Progenitor cell of endocrine pancreas (in vitro differentiated cells): ENCODE data around the gene ERAL1. TPM values are rescaled to one million over a fixed set of nuclear protein-coding genes. Genes with fewer than 3 reads are reported as not detected.

Source experiments
- DNase-seq: peaks from one replicate; pipeline ENCODE4 v3.0.0; 2021; ENCODE audit warnings: low spot score; ENCODE audit not compliant: unreplicated experiment
- H3K27ac Mint-ChIP-seq: 2 replicates; pipeline ENCODE4 v1.8.0; 2021; ENCODE audit warnings: mild to moderate bottlenecking, moderate library complexity, mixed read lengths
- H3K27me3 Mint-ChIP-seq: 2 replicates; pipeline ENCODE4 v1.8.0; 2021; ENCODE audit warnings: mixed read lengths
- H3K36me3 Mint-ChIP-seq: 2 replicates; pipeline ENCODE4 v1.8.0; 2022; ENCODE audit warnings: mixed read lengths; ENCODE audit not compliant: insufficient read depth
- H3K4me1 Mint-ChIP-seq: 2 replicates; pipeline ENCODE4 v1.8.0; 2021; ENCODE audit warnings: low read depth, mixed read lengths
- H3K4me3 Mint-ChIP-seq: 2 replicates; pipeline ENCODE4 v1.8.0; 2021; ENCODE audit warnings: low read depth, mild to moderate bottlenecking, moderate library complexity, mixed read lengths
- H3K9me3 Mint-ChIP-seq: 2 replicates; pipeline ENCODE4 v1.8.0; 2021; ENCODE audit warnings: low read depth, mixed read lengths
- CTCF ChIP-seq: fragments of 200-600 bp; sonication (generic); IDR thresholded peaks from one replicate; pipeline ENCODE4 v1.5.0; 2021; ENCODE audit warnings: antibody characterized with exemption, mild to moderate bottlenecking; ENCODE audit not compliant: unreplicated experiment
- total RNA-seq: library from RNA; stranded (reverse); gene quantifications from 2 replicates; pipeline ENCODE4 v1.2.1, GENCODE V29; 2021

Gene ERAL1
- total RNA-seq, 1 donor from 2014 or later, result 49.2 TPM

- peak overlapping the region; percentile 99 for H3K27ac Mint-ChIP-seq
- H3K4me1 Mint-ChIP-seq, result peaks cover 29% of the 10 kb centered on the region
- H3K9me3 Mint-ChIP-seq, result no peaks in the 10 kb centered on the region
Measured at GRCh38 chr17:28812748-28813377, 42.0 kb upstream of the ERAL1 start.

GRCh38 chr17:28816540-28816939, 38.3 kb upstream of the ERAL1 start:
- no peak for DNase-seq
- peaks cover 4% of the 10 kb centered on the region for H3K4me1 Mint-ChIP-seq
- no peaks in the 10 kb centered on the region for H3K27me3 Mint-ChIP-seq
- H3K9me3 Mint-ChIP-seq, result no peaks in the 10 kb centered on the region
- H3K36me3 Mint-ChIP-seq, result no peaks in the 10 kb centered on the region
- H3K4me3 Mint-ChIP-seq, result no peak overlapping the region
- H3K27ac Mint-ChIP-seq, result peak overlapping the region; percentile 52
- TF ChIP-seq CTCF, result no peak

More at GRCh38 chr17:28812748-28813377, 42.0 kb upstream of the ERAL1 start:
- H3K36me3 Mint-ChIP-seq, result no peaks in the 10 kb centered on the region
- TF ChIP-seq CTCF, result no peak
- no peak for DNase-seq
- no peaks in the 10 kb centered on the region for H3K27me3 Mint-ChIP-seq
- peak overlapping the region; percentile 80 for H3K4me3 Mint-ChIP-seq

GRCh38 chr17:28818819-28819221, 36.0 kb upstream of the ERAL1 start:
- Mint-ChIP-seq H3K27me3 (no peaks in the 10 kb centered on the region), H3K4me3 (no peak overlapping the region), H3K9me3 (no peaks in the 10 kb centered on the region), H3K4me1 (no peaks in the 10 kb centered on the region), H3K27ac (peak overlapping the region; percentile 35), H3K36me3 (no peaks in the 10 kb centered on the region)
- TF ChIP-seq CTCF, result no peak
- no peak for DNase-seq

GRCh38 chr17:28819582-28819981, 35.2 kb upstream of the ERAL1 start:
- Mint-ChIP-seq H3K27ac (no peak overlapping the region), H3K4me1 (no peaks in the 10 kb centered on the region), H3K36me3 (no peaks in the 10 kb centered on the region), H3K27me3 (no peaks in the 10 kb centered on the region), H3K9me3 (no peaks in the 10 kb centered on the region), H3K4me3 (no peak overlapping the region)
- no peak for DNase-seq
- TF ChIP-seq CTCF, result no peak

- DNase-seq, result no peak
- peaks cover 11% of the 10 kb centered on the region for H3K36me3 Mint-ChIP-seq
- H3K4me3 Mint-ChIP-seq, result no peak overlapping the region
- H3K27me3 Mint-ChIP-seq, result no peaks in the 10 kb centered on the region
- no peaks in the 10 kb centered on the region for H3K4me1 Mint-ChIP-seq
- no peak overlapping the region for H3K27ac Mint-ChIP-seq
- H3K9me3 Mint-ChIP-seq, result no peaks in the 10 kb centered on the region
- no peak for TF ChIP-seq CTCF
Measured at GRCh38 chr17:28827672-28828071, 27.1 kb upstream of the ERAL1 start.
